Germinal center (tissue), 1 donor: ENCODE results near the gene TSPAN2.
"Not testable (repeated sequence)": the region's sequence is repeated elsewhere in the genome, so short reads cannot be mapped to it uniquely, and the experiment has no call there.

Experiments used
- DNase-seq: peaks from one replicate; pipeline ENCODE4 v3.0.0; 2012; ENCODE audit warnings: mixed read lengths, low spot score

Gene TSPAN2

DNA sequence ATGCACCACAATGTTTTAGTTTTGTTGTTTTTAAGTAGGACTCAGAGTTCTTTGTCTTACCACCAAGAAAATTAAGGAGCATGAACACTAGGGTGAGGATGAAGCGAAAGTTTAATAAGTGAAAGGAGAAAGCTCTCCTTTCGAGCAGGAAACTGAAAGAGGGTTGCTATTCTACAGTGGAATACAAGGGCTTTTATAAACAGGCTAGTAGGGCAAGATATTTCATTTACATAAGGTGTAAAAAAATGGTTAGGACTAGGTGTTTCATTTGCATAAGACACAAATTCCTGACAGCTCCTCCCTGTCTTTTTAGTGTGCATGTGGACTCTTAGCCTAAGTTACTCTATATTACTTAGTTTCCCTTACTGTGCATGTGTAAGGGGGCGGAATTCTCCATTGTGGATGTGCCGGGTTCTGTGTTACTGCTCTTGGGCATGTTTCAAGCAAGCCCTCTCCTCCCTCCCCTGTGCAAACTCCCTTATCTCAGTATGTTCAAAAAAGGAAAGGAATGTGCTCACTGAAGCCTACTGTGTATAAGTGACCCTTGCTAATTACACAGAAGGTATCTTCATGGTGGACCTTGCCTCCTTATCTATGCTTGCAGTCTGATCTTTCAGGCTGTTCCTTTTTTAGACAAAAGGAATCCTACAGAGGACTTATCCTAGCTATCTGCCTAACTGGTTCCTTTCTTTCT is 52.3 kb downstream of the TSPAN2 start:
- DNase-seq = no peak

DNA sequence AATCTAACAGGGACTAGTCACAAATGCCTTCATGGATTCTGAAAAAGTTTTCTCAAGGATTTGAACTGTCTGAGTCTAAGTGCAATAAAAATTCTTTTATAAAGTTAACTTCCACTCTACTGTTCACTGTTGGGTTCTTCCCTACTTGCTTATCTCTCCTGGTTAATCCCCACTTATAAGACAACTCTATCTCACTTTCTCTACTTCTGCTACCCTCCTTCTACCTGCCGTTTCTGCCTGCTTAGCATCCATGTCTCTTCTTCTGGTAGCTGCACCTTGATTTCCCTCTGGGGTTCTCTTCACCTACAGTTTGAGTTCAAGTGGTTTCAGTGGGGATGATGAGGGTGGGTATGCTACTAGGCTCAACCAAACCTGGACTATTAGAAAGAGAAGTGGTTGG is 53.7 kb downstream of the TSPAN2 start:
- DNase-seq = no peak

DNA sequence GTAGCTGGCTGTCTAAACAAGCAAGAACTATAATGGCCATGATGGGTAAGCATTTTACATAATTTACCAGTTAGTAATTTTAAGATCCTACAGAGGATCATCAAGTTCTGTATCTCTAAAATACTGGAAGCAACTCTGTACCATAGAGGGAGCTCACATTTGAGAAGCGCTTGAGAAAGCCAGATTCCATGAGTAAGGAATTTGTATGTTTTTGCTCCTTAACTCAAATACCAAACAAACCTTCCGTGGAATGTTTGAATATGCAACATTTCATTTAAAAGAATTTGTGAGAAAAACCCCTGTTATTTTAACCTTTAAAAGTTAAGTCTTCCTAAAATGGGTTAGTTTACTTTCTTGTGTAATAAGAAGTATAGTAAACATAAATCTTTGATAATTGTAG is 57.7 kb downstream of the TSPAN2 start:
- no peak for DNase-seq

DNA sequence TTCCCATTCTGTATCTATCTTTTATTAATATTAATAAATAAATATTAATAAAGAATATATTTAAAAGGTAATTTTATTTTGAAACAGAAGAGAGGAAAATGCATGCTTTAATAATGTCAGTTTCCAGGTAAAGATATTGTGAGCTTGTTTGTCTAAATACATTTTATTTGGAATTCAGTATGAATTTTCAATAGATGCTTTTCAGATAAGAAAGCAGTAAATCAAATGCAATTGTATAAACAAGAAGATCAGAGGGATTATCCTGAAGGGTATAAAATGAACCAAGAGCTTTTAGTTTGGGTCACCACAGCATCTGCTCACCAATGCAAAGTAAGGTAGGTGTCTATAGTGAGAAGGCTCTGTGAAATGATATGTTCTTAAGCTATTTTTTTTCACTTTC is 59.8 kb downstream of the TSPAN2 start, which contains the start of gene TSHB:
TSHB (plus strand) TSS at position 301 of the 400 bp plus-strand sequence. CDS start 3,537 bp downstream, outside the sequence.
- no peak for DNase-seq

DNA sequence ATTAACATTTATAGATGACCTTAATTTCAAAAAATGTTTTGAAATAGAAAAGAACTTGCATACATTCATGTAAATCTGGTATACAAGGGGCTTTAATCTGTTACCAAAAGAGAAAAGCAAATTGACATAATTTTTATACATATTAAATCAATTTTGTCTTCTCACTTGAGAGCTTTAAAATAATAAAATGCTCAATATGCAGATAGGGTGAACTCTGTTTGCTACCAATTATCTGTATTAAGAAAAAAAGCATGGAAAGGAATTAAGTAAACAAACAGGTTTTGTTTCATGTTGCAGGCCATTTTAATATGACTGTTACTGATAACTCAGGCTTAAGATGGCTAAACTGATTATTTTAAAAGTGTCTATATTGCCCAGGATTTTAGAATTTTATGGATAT is 65.7 kb downstream of the TSPAN2 start:
- DNase-seq = no peak

DNA sequence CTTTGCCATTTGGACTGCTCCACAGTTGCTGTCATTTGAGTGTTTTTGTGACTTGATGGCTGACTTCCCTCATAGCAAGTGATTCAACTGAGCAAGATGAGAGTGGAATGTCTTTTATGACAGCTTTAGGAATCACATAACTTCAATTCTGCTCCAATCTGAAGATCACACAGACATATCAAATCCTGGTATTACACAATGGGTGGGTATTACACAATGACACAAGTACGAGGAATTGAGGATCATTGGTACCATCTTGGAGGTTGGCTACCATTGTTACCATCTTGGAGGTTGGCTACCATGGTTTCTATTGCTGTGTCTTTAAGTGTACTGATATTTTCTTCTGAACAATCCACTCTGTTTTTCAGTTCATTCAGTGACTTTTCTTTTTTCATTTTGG is 68.2 kb downstream of the TSPAN2 start:
- DNase-seq = no peak

- DNase-seq = not testable (repeated sequence)
These were observed 69.8 kb downstream of the TSPAN2 start for GRCh38 chr1:115019549-115019948.

GRCh38 chr1:115013792-115014191 is 75.5 kb downstream of the TSPAN2 start:
- DNase-seq = no peak

- no peak for DNase-seq
These were observed 76.9 kb downstream of the TSPAN2 start for GRCh38 chr1:115012434-115012833.

- no peak for DNase-seq
These were observed 77.3 kb downstream of the TSPAN2 start for GRCh38 chr1:115012006-115012405.

DNA sequence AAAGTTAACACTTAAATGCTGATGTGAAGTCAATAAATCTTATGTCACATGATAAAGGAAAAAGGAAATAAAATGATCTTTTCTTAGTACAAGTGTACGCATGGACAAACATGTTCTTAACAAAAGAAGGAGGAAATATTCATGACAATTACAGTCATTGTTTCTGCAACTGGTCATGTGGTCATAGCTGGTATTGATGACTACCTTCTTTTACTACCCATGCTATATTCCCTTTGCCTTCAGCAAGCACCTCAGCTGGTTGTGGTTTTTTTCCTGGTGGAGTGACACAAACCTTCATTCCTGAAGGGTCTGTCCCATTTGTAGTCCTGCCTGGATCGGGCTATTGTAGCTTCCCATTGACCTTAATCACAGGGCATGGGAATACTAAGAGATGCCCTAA is 83.1 kb downstream of the TSPAN2 start:
- no peak for DNase-seq
